HCT116 (cell line): ENCODE measurements around the gene PKHD1. TPM values are rescaled to one million over a fixed set of nuclear protein-coding genes. Genes with fewer than 3 reads are reported as not detected.

Experiments used
- ATAC-seq: fragments of 200-7000 bp; cut with Tn5 transposase; 2 replicates; pipeline ENCODE4 v1.9.1; 2020; ENCODE audit warnings: mild to moderate bottlenecking, moderate library complexity
- BruUV-seq: library from RNA; stranded (reverse); fragments of 400-500 nt; replicated peaks from 2 replicates; lab custom pipeline; 2021; lab: Mats Ljungman, UMichigan
- CTCF ChIA-PET: fragments of 300-600 bp; sonication (Branson Sonifier 250); formaldehyde crosslinking; loops from one replicate; lab custom pipeline; 2021; ENCODE audit warnings: antibody characterized with exemption; lab: Charles Lee
- POLR2A ChIA-PET: fragments of 300-600, 350-600 bp; sonication (Branson Sonifier 250); formaldehyde crosslinking; loops from one replicate; lab custom pipeline; 2021; ENCODE audit warnings: antibody characterized with exemption; lab: Charles Lee
- RAD21 ChIA-PET, 2 experiments: fragments of 300-600 bp; sonication (Branson Sonifier 250); formaldehyde crosslinking; loops; one replicate each; lab custom pipeline; 2023; ENCODE audit warnings: low total read pairs in 2 of 2; ENCODE audit not compliant: uncharacterized antibody in 2 of 2, unreplicated experiment in 2 of 2, low non-redundant PET in 1 of 2; lab: Charles Lee
- DNase-seq: peaks from one replicate; pipeline ENCODE4 v3.0.0-alpha.2; 2010; ENCODE audit warnings: low read depth, low spot score
- H2AFZ ChIP-seq: fragments of 200-600 bp; shearing (Covaris generic), sonication (generic); 2 replicates; pipeline ENCODE4 v1.6.1; 2017; ENCODE audit warnings: low read depth, mixed run types, mixed read lengths, antibody characterized with exemption, low read length; ENCODE audit not compliant: poor library complexity, severe bottlenecking
- H3K27ac ChIP-seq: 2 replicates; pipeline ENCODE4 v1.5.1; 2012; ENCODE audit warnings: low read depth, low read length
- H3K27me3 ChIP-seq: fragments of 200-600 bp; sonication (generic); 2 replicates; pipeline ENCODE4 v1.6.1; 2016; ENCODE audit warnings: mixed run types, low read length, mixed read lengths; ENCODE audit not compliant: insufficient read depth
- H3K36me3 ChIP-seq, 2 experiments: fragments of 200-500 bp in 1 of 2; fragments of 200-600 bp in 1 of 2; sonication (Bioruptor generic) in 1 of 2; sonication (generic) in 1 of 2; 2 replicates each; pipeline versions ENCODE4 v1.5.1 to v1.6.1; 2014 to 2016; ENCODE audit warnings: low read length in 2 of 2, inconsistent platforms in 1 of 2, mixed read lengths in 1 of 2, mixed run types in 1 of 2; ENCODE audit not compliant: insufficient read depth in 2 of 2, control insufficient read depth in 1 of 2
- H3K4me1 ChIP-seq, 2 experiments: fragments of 200-600 bp in 1 of 2; sonication (generic) in 1 of 2; 2 replicates each; pipeline versions ENCODE4 v1.5.1 to v1.6.1; 2012 to 2017; ENCODE audit warnings: low read length in 2 of 2, inconsistent platforms in 1 of 2, mild to moderate bottlenecking in 1 of 2, mixed read lengths in 1 of 2, mixed run types in 1 of 2, moderate library complexity in 1 of 2; ENCODE audit not compliant: insufficient read depth in 2 of 2, control insufficient read depth in 1 of 2
- H3K4me2 ChIP-seq: fragments of 200-600 bp; sonication (generic); 2 replicates; pipeline ENCODE4 v1.6.1; 2017; ENCODE audit warnings: mixed run types, low read length, mixed read lengths
- H3K4me3 ChIP-seq, 2 experiments: fragments of 200-600 bp in 1 of 2; sonication (generic) in 1 of 2; replicated peaks in 1 of 2; 2 replicates each; pipeline ENCODE4 v1.5.1; 2011 to 2016; ENCODE audit warnings: low read length in 2 of 2, control low read depth in 1 of 2, low read depth in 1 of 2, mild to moderate bottlenecking in 1 of 2, mixed read lengths in 1 of 2, mixed run types in 1 of 2
- H3K79me2 ChIP-seq: fragments of 200-600 bp; sonication (generic); 2 replicates; pipeline ENCODE4 v1.6.1; 2017; ENCODE audit warnings: mild to moderate bottlenecking, mixed run types, low read length, moderate library complexity, mixed read lengths; ENCODE audit not compliant: insufficient read depth
- H3K9ac ChIP-seq: fragments of 200-600 bp; sonication (generic); 2 replicates; pipeline ENCODE4 v1.6.1; 2016; ENCODE audit warnings: low read length, mixed read lengths
- H3K9me2 ChIP-seq: fragments of 200-600 bp; sonication (generic), shearing (Covaris generic); 2 replicates; pipeline ENCODE4 v1.6.1; 2017; ENCODE audit warnings: mixed run types, mild to moderate bottlenecking, moderate library complexity; ENCODE audit not compliant: insufficient read depth
- H3K9me3 ChIP-seq, 2 experiments: fragments of 200-500 bp in 1 of 2; fragments of 200-600 bp in 1 of 2; sonication (Bioruptor generic) in 1 of 2; sonication (generic) in 1 of 2; 2 replicates each; pipeline ENCODE4 v1.6.1; 2014 to 2017; ENCODE audit warnings: low read length in 2 of 2, mixed read lengths in 2 of 2, inconsistent platforms in 1 of 2, low read depth in 1 of 2, mild to moderate bottlenecking in 1 of 2, mixed run types in 1 of 2, moderate library complexity in 1 of 2; ENCODE audit not compliant: control insufficient read depth in 1 of 2, insufficient read depth in 1 of 2
- H4K20me1 ChIP-seq: fragments of 200-600 bp; sonication (generic), shearing (Covaris generic); 2 replicates; pipeline ENCODE4 v1.6.1; 2017; ENCODE audit warnings: mixed run types, mild to moderate bottlenecking, moderate library complexity; ENCODE audit not compliant: insufficient read depth
- ATF3 ChIP-seq: IDR thresholded peaks from 2 replicates; pipeline ENCODE4 v1.6.1; 2012
- CTCF ChIP-seq, 3 experiments: fragments of 200-600 bp in 1 of 3; sonication (generic) in 1 of 3; IDR thresholded peaks in 2 of 3; conservative IDR thresholded peaks in 1 of 3; 2 replicates each; pipeline ENCODE4 v1.5.1; 2012 to 2017; ENCODE audit warnings: low read depth in 2 of 3, low read length in 2 of 3, antibody characterized with exemption in 1 of 3, borderline replicate concordance in 1 of 3, control low read depth in 1 of 3, mild to moderate bottlenecking in 1 of 3, mixed read lengths in 1 of 3, mixed run types in 1 of 3, moderate library complexity in 1 of 3; ENCODE audit not compliant: insufficient read depth in 1 of 3
- EGR1 ChIP-seq: IDR thresholded peaks from 2 replicates; pipeline ENCODE4 v1.6.1; 2012; ENCODE audit warnings: low read depth
- ELF1 ChIP-seq: IDR thresholded peaks from 2 replicates; pipeline ENCODE4 v1.6.1; 2012; ENCODE audit warnings: low read depth, borderline replicate concordance
- EZH2phosphoT487 ChIP-seq: fragments of 200-600 bp; IDR thresholded peaks from 2 replicates; pipeline ENCODE4 v1.6.1; 2018; ENCODE audit warnings: antibody characterized with exemption, borderline replicate concordance
- JUND ChIP-seq: IDR thresholded peaks from 2 replicates; pipeline ENCODE4 v1.6.1; 2012
- POLR2A ChIP-seq: IDR thresholded peaks from 2 replicates; pipeline ENCODE4 v1.7.0; 2011; ENCODE audit warnings: borderline replicate concordance; ENCODE audit not compliant: insufficient read depth, insufficient read length; ENCODE audit errors: extremely low read depth
- SIN3A ChIP-seq: IDR thresholded peaks from 2 replicates; pipeline ENCODE4 v1.6.1; 2012; ENCODE audit warnings: low read depth
- YY1 ChIP-seq: IDR thresholded peaks from 2 replicates; pipeline ENCODE4 v1.6.1; 2011; ENCODE audit warnings: low read length, low read depth, moderate library complexity, mild to moderate bottlenecking; ENCODE audit not compliant: insufficient replicate concordance; ENCODE audit errors: extremely low read depth
- ZFX ChIP-seq: fragments of 450-650 bp; IDR thresholded peaks from 2 replicates; pipeline ENCODE4 v1.6.1; 2017
- intact Hi-C: fragments of 100-400 bp; cut with micrococcal nuclease; formaldehyde crosslinking; loops from 2 replicates; pipeline ENCODE4 v1.10.0; 2022
- total RNA-seq: library from RNA; stranded (reverse); gene quantifications from one replicate; pipeline ENCODE4 v1.2.1, GENCODE V29; 2021; ENCODE audit not compliant: unreplicated experiment
- TF ChIP-seq, protein P1 (sequence below): IDR thresholded peaks from 2 replicates; pipeline ENCODE4 v1.6.1; 2012; ENCODE audit warnings: low read depth
- TF ChIP-seq, protein P2 (sequence below): IDR thresholded peaks from 2 replicates; pipeline ENCODE4 v1.6.1; 2012

The PKHD1 gene
- total RNA-seq, 1 experiment from 2014 or later = not detected

DNA sequence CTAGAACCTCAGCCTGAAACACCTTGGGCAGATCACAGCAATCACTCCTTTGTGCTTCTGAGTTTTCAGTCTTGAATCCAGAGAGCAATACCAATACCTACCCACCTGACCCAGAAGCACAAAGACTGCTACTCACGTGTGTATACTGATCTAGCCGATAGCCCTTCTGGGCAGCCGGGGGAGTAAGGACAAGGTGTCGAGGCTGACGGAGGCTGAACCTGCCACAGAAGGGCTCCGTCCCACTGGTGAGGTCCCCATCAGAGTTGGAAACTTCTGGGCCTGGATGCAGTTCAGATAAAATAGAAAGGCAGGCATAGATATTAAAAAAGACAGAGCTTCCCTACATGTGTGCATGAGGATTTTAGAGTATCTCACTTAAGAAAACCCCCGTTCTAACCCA is 32.0 kb downstream of the PKHD1 start:
- BruUV-seq = no TSS peak
- H3K36me3 ChIP-seq = no peaks in the 10 kb centered on the region
- TF ChIP-seq ATF3 (no peak), ELF1 (no peak), ZFX (no peak), YY1 (no peak), SIN3A (no peak), POLR2A (no peak)
- DNase-seq (no peak), ATAC-seq (no peak)
- intact Hi-C loops = no loop called here
- no peak overlapping the region for H3K27ac ChIP-seq
- POLR2A ChIA-PET = no interaction called here
- RAD21 ChIA-PET = no interaction called here
- H2AFZ ChIP-seq = no peak overlapping the region
- no peaks in the 10 kb centered on the region for H3K79me2 ChIP-seq
- no peak overlapping the region for H3K9ac ChIP-seq
- peaks cover 47% of the 10 kb centered on the region; the same call in 1 of the 2 replicates for H3K27me3 ChIP-seq
- no peaks in the 10 kb centered on the region for H3K9me3 ChIP-seq
- H4K20me1 ChIP-seq = no peaks in the 10 kb centered on the region
- H3K4me2 ChIP-seq = no peak overlapping the region
- no peaks in the 10 kb centered on the region for H3K4me1 ChIP-seq
- H3K9me2 ChIP-seq = no peaks in the 10 kb centered on the region
- CTCF ChIA-PET = no interaction called here
- no peak overlapping the region for H3K4me3 ChIP-seq

DNA sequence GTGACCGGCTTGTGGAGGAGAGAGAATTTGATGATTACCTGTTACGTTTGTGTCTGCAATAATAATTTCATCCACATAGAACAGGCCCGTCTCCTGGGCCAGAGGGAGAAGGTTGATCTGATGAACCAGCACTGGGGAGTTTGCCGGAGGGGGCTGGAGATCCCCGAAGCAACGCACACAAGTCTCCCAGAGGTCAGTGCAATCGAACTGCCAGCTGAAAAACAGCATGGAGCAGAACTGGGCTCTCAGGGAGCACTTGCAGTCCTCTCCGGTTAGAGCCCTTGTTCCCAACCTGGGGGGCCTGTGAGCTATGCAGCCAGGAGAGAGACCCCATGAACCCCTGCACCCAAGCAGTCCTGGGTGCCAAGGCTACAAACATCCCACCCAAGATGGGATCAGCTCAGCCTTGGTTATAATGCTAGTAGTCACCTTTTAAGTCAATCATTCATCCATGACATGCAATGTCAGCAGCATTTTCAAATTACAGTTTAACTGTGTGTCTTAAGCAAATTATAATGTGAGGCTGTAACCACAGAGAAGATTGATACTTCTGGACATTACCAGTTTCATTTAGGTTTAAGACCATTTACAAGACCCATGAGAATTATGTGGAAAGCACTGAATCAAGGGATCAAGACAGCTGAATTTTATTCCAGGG is 34.2 kb downstream of the PKHD1 start:
- POLR2A ChIA-PET = no interaction called here
- no peak for ATAC-seq
- RAD21 ChIA-PET = no interaction called here
- Histone ChIP-seq H3K4me1 (no peaks in the 10 kb centered on the region), H3K9me2 (no peaks in the 10 kb centered on the region), H4K20me1 (no peaks in the 10 kb centered on the region), H3K9me3 (no peaks in the 10 kb centered on the region), H2AFZ (no peak overlapping the region), H3K79me2 (no peaks in the 10 kb centered on the region), H3K27me3 (peaks cover 60% of the 10 kb centered on the region; the same call in 1 of the 2 replicates), H3K9ac (no peak overlapping the region), H3K4me3 (no peak overlapping the region), H3K36me3 (no peaks in the 10 kb centered on the region), H3K27ac (no peak overlapping the region), H3K4me2 (no peak overlapping the region)
- no TSS peak for BruUV-seq
- no peak for DNase-seq
- intact Hi-C loops = no loop called here
- CTCF ChIA-PET = interaction anchor here (1.1 kb wide), 1 partner anchor 11 kb away, joined by 3 read pairs; no protein-coding TSS in a partner anchor
- no peak for TF ChIP-seq ELF1
- TF ChIP-seq POLR2A = no peak
- no peak for TF ChIP-seq ATF3
- TF ChIP-seq JUND = no peak
- TF ChIP-seq, protein P1, sequence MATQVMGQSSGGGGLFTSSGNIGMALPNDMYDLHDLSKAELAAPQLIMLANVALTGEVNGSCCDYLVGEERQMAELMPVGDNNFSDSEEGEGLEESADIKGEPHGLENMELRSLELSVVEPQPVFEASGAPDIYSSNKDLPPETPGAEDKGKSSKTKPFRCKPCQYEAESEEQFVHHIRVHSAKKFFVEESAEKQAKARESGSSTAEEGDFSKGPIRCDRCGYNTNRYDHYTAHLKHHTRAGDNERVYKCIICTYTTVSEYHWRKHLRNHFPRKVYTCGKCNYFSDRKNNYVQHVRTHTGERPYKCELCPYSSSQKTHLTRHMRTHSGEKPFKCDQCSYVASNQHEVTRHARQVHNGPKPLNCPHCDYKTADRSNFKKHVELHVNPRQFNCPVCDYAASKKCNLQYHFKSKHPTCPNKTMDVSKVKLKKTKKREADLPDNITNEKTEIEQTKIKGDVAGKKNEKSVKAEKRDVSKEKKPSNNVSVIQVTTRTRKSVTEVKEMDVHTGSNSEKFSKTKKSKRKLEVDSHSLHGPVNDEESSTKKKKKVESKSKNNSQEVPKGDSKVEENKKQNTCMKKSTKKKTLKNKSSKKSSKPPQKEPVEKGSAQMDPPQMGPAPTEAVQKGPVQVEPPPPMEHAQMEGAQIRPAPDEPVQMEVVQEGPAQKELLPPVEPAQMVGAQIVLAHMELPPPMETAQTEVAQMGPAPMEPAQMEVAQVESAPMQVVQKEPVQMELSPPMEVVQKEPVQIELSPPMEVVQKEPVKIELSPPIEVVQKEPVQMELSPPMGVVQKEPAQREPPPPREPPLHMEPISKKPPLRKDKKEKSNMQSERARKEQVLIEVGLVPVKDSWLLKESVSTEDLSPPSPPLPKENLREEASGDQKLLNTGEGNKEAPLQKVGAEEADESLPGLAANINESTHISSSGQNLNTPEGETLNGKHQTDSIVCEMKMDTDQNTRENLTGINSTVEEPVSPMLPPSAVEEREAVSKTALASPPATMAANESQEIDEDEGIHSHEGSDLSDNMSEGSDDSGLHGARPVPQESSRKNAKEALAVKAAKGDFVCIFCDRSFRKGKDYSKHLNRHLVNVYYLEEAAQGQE = no peak
- TF ChIP-seq EZH2phosphoT487 = no peak
- TF ChIP-seq, protein P2, sequence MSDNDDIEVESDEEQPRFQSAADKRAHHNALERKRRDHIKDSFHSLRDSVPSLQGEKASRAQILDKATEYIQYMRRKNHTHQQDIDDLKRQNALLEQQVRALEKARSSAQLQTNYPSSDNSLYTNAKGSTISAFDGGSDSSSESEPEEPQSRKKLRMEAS = no peak
- TF ChIP-seq CTCF (IDR thresholded peaks at IDR 0.05 in 2 of 3, conservative IDR thresholded peaks at IDR 0.05 in 1 of 3; ENCODE audit: borderline replicate concordance in 1 of 3, insufficient read depth in 1 of 3, low read depth in 2 of 3, low read length in 2 of 3) = no peak
- no peak for TF ChIP-seq EGR1
